Activated T-helper 9 cell treated with anti-CD3 and anti-CD28 coated beads, Interleukin-2, amount 50 U/mL, for 16 hours (primary cell): Measurements from ENCODE around the gene AP3D1.
"Not testable (repeated sequence)": the region's sequence is repeated elsewhere in the genome, so short reads cannot be mapped to it uniquely, and the experiment has no call there.

Experiments used
- DNase-seq: peaks from one replicate; pipeline ENCODE4 v3.0.0-alpha.2; 2020; ENCODE audit warnings: low read depth

The AP3D1 gene

GRCh38 chr19:2109046-2109864 is 42.1 kb downstream of the AP3D1 start:
- DNase-seq: no peak

- DNase-seq: no peak
Observed at GRCh38 chr19:2108251-2109016, 42.9 kb downstream of the AP3D1 start.

GRCh38 chr19:2103045-2103707 is 48.2 kb downstream of the AP3D1 start:
- DNase-seq: no peak

GRCh38 chr19:2101417-2102335 is 49.7 kb downstream of the AP3D1 start:
- no peak for DNase-seq

GRCh38 chr19:2100719-2101061 is 50.7 kb downstream of the AP3D1 start:
- no peak for DNase-seq

GRCh38 chr19:2099937-2100718 is 51.2 kb downstream of the AP3D1 start:
- no peak for DNase-seq

GRCh38 chr19:2099054-2099501 is 52.3 kb downstream of the AP3D1 start:
- no peak for DNase-seq

- no peak for DNase-seq
Observed at GRCh38 chr19:2097886-2098327, 53.5 kb downstream of the AP3D1 start.

- DNase-seq: peak; percentile 44
Observed at GRCh38 chr19:2097203-2097885, 54.0 kb downstream of the AP3D1 start.

- DNase-seq: peak; percentile 100
Observed at GRCh38 chr19:2096480-2097202, 54.7 kb downstream of the AP3D1 start, which contains the start of gene IZUMO4. Gene IZUMO4, plus strand, starts transcription at chr19:2096915. Its CDS starts 31 bp downstream, at chr19:2096946.

GRCh38 chr19:2096034-2096479 is 55.3 kb downstream of the AP3D1 start, which contains the start of gene MOB3A:
Gene MOB3A, minus strand, starts transcription at chr19:2096326. Its CDS starts 17,766 bp downstream, at chr19:2078560.
- DNase-seq: peak; percentile 81

GRCh38 chr19:2091926-2092525 is 59.3 kb downstream of the AP3D1 start:
- DNase-seq: not testable (repeated sequence)

GRCh38 chr19:2089727-2090053 is 61.7 kb downstream of the AP3D1 start:
- no peak for DNase-seq

GRCh38 chr19:2089001-2089711 is 62.2 kb downstream of the AP3D1 start:
- DNase-seq: no peak

- DNase-seq: no peak
Observed at GRCh38 chr19:2087621-2088100, 63.7 kb downstream of the AP3D1 start.

GRCh38 chr19:2086695-2087620 is 64.4 kb downstream of the AP3D1 start:
- DNase-seq: not testable (repeated sequence)
